Measurements from ENCODE around the gene HM13. TPM values are rescaled to one million over a fixed set of nuclear protein-coding genes. Genes with fewer than 3 reads are reported as not detected.

The HM13 gene, protein sequence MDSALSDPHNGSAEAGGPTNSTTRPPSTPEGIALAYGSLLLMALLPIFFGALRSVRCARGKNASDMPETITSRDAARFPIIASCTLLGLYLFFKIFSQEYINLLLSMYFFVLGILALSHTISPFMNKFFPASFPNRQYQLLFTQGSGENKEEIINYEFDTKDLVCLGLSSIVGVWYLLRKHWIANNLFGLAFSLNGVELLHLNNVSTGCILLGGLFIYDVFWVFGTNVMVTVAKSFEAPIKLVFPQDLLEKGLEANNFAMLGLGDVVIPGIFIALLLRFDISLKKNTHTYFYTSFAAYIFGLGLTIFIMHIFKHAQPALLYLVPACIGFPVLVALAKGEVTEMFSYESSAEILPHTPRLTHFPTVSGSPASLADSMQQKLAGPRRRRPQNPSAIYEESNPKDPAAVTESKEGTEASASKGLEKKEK
- total RNA-seq (2016; rRNA removed; fragmentation: Illumina TruSeq; extraction: Trizol) = 68.4 and 118 TPM in 2 replicates
- 46.8 and 55.9 TPM in 2 replicates for total RNA-seq (2016; cell fraction: cytosol; rRNA removed; fragmentation: Illumina TruSeq; extraction: Trizol; ENCODE audit: low read depth)
- total RNA-seq (2016; cell fraction: insoluble cytoplasmic fraction; rRNA removed; fragmentation: Illumina TruSeq; extraction: Trizol) = 71.4 and 118 TPM in 2 replicates
- total RNA-seq (2016; cell fraction: membrane; rRNA removed; fragmentation: Illumina TruSeq; extraction: Trizol) = 73.9 and 80.7 TPM in 2 replicates
- 165 and 184 TPM in 2 replicates for total RNA-seq (2016; cell fraction: nucleus; rRNA removed; fragmentation: Illumina TruSeq; extraction: Trizol)
- 243 and 287 TPM in 2 replicates for polyA plus RNA-seq (2011; rRNA removed)
- polyA plus RNA-seq (2011; cell fraction: cytosol; rRNA removed) = 198 and 200 TPM in 2 replicates
- polyA plus RNA-seq (2011; cell fraction: nucleus; rRNA removed) = 203 and 206 TPM in 2 replicates
- 156 and 233 TPM in 2 replicates for polyA plus RNA-seq (2012)
- polyA plus RNA-seq (2016; cell fraction: cytosol; fragmentation: Illumina TruSeq; extraction: Trizol; ENCODE audit: low read depth) = 90.6 and 110 TPM in 2 replicates
- polyA plus RNA-seq (2016; cell fraction: insoluble cytoplasmic fraction; fragmentation: Illumina TruSeq; extraction: Trizol; ENCODE audit: low read depth) = 129 and 148 TPM in 2 replicates
- polyA plus RNA-seq (2016; cell fraction: membrane; fragmentation: Illumina TruSeq; extraction: Trizol; ENCODE audit: low read depth) = 108 and 120 TPM in 2 replicates
- polyA plus RNA-seq (2016; cell fraction: nucleus; fragmentation: Illumina TruSeq; extraction: Trizol; ENCODE audit: insufficient read depth, low read depth) = 374 and 382 TPM in 2 replicates
- 365 and 413 TPM in 2 replicates for polyA minus RNA-seq (2011; rRNA and poly(A)+ RNA removed; ENCODE audit: low replicate concordance)
- 123 and 142 TPM in 2 replicates for polyA minus RNA-seq (2011; cell fraction: cytosol; rRNA and poly(A)+ RNA removed)
- 195 and 210 TPM in 2 replicates for polyA minus RNA-seq (2011; cell fraction: nucleus; rRNA and poly(A)+ RNA removed)
- percentile 95 among the genes with signal in this experiment for Bru-seq, nascent RNA
- BruChase-seq, experiment 1, labeled RNA remaining after a 6-hour chase = percentile 85 among the genes with signal in this experiment
- percentile 93 among the genes with signal in this experiment for BruChase-seq, experiment 2, labeled RNA remaining after a 2-hour chase
- long read RNA-seq, experiment 1, transcript HM13-202 (12 exons, 1,606 nt) = major isoform, 358 of 504 reads
- long read RNA-seq, experiment 1, partial matches to known transcripts = 33 of 504 reads
- long read RNA-seq, experiment 1, other reads (novel, unspliced or antisense) = 107 of 504 reads
- long read RNA-seq, experiment 2, transcript HM13-221 (2 exons, 372 nt) = minor isoform, 35 of 637 reads
- long read RNA-seq, experiment 2, transcript HM13-201 (13 exons, 1,809 nt) = minor isoform, 5 of 637 reads
- long read RNA-seq, experiment 2, transcript HM13-202 (12 exons, 1,606 nt) = major isoform, 253 of 637 reads
- long read RNA-seq, experiment 2, partial matches to known transcripts = 163 of 637 reads
- long read RNA-seq, experiment 2, other reads (novel, unspliced or antisense) = 177 of 637 reads

DNA sequence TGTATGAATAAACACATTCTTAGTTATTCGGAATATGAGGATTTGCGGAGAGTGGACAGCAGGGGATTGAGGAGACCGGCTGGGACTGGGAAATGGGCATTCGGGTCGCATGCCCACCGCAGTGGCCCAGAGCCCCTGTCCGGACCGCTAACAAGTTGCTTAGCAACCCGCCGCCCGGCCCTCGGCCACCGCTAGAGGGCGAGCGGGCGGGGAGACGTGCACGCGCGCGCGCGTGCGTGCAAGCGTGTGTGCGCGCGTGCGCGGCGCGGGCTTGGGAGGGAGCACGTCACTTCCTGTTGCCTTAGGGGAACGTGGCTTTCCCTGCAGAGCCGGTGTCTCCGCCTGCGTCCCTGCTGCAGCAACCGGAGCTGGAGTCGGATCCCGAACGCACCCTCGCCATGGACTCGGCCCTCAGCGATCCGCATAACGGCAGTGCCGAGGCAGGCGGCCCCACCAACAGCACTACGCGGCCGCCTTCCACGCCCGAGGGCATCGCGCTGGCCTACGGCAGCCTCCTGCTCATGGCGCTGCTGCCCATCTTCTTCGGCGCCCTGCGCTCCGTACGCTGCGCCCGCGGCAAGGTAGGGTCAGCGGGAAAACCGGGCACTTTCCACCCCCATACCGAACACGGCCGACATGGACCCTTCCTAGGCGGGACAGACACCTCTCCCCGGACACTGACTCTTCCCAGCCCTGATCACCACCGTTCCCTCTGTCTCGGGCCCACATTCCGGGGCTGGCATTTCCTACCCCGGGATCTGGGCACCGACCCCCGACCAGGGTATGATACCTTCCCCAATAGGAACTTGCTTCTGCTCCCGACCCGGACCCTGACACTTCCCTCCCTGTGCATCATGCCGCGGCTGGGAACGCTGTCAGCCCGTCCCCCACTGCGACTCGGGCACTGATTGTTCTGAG, at the start of gene HM13:
Gene HM13 (plus strand): TSS at position 289 of the 918 bp plus-strand sequence. CDS start 110 bp downstream, at position 399.
- Histone ChIP-seq H3K36me3 (replicated peaks in 1 of 2; ENCODE audit: control insufficient read depth in 1 of 2, insufficient read depth in 2 of 2, low read length in 2 of 2) (peaks cover 4 to 16% of the 10 kb centered on the region in 2 experiments; a peak in 4 of 5 replicates), H4K20me1 (ENCODE audit: insufficient read depth, low read length) (peaks cover 30% of the 10 kb centered on the region), H3K9me3 (ENCODE audit: low read length) (no peaks in the 10 kb centered on the region), H3K27ac (ENCODE audit: extremely low read length, insufficient read depth, low read length) (peak within 1 kb of the TSS; percentile 75), H3K9ac (ENCODE audit: insufficient read depth, low read depth, low read length) (peak within 1 kb of the TSS; percentile 97), H3K27me3 (ENCODE audit: control insufficient read depth in 1 of 2, insufficient read depth in 2 of 2, low read length in 2 of 2) (no peaks in the 10 kb centered on the region; a peak in 1 of 5 replicates), H3K4me3 (replicated peaks in 1 of 3; ENCODE audit: insufficient read depth in 1 of 3, low read depth in 2 of 3, low read length in 3 of 3) (peak within 1 kb of the TSS; percentile 83 to 96 (median 92)), H3K4me2 (ENCODE audit: low read depth, low read length) (peak within 1 kb of the TSS; percentile 95), H2AFZ (ENCODE audit: low read length) (no peak within 1 kb of the TSS), H3K79me2 (ENCODE audit: insufficient read depth, low read length) (peaks cover 44% of the 10 kb centered on the region), H3K4me1 (ENCODE audit: insufficient read depth, low read length) (peaks cover 39% of the 10 kb centered on the region)
- FAIRE-seq (peak; percentile 95), DNase-seq (ENCODE audit: low spot score) (peak; percentile 93), ATAC-seq (peak; percentile 88)
- BruUV-seq (replicated peaks) = no TSS peak
- WGBS (ENCODE audit: low lambda C conversion rate) = 1% methylated on average over 53 of the region's 86 CpGs
- POLR2A ChIA-PET = interaction anchor here (0.5 kb wide), 1 partner anchor 97 kb away, joined by 4 read pairs; no protein-coding TSS in a partner anchor
- in situ Hi-C loops (cut with HindIII; ENCODE audit: extremely low pct_ligation_motif_present, low pct_unique_long_range_greater_than_20kb) (no loop called here), intact Hi-C loops (cut with micrococcal nuclease; ENCODE audit: unreplicated experiment) (loop anchor here (10.0 kb wide), 1 partner anchor 100 kb away; no protein-coding TSS in a partner anchor)
- CTCF ChIA-PET (ENCODE audit: low intra/inter-chr PET ratio, low total read pairs) = interaction anchor here (1.9 kb wide), 1 partner anchor 99 kb away, joined by 8 read pairs; no protein-coding TSS in a partner anchor
- TF ChIP-seq, protein P1, sequence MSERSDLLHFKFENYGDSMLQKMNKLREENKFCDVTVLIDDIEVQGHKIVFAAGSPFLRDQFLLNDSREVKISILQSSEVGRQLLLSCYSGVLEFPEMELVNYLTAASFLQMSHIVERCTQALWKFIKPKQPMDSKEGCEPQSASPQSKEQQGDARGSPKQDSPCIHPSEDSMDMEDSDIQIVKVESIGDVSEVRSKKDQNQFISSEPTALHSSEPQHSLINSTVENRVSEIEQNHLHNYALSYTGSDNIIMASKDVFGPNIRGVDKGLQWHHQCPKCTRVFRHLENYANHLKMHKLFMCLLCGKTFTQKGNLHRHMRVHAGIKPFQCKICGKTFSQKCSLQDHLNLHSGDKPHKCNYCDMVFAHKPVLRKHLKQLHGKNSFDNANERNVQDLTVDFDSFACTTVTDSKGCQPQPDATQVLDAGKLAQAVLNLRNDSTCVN (CRISPR knock-in tag; IDR thresholded peaks at IDR 0.05; ENCODE audit: borderline replicate concordance) = no peak; the same call in 1 of the 2 replicates
- peak; percentile 55; the same call in 1 of the 2 replicates for TF ChIP-seq ZFP1 (CRISPR knock-in tag; IDR thresholded peaks at IDR 0.05)
- no peak for TF ChIP-seq HMGA1 (CRISPR knock-in tag; conservative IDR thresholded peaks at IDR 0.05)
- peak; percentile 70; the same call in 1 of the 2 replicates for TF ChIP-seq SP2 (CRISPR knock-in tag; IDR thresholded peaks at IDR 0.05)
- no peak for TF ChIP-seq SP1 (IDR thresholded peaks at IDR 0.05)
- peak; percentile 54; the same call in 1 of the 2 replicates for TF ChIP-seq SP1 (CRISPR knock-in tag; IDR thresholded peaks at IDR 0.05)
- TF ChIP-seq, protein P2, sequence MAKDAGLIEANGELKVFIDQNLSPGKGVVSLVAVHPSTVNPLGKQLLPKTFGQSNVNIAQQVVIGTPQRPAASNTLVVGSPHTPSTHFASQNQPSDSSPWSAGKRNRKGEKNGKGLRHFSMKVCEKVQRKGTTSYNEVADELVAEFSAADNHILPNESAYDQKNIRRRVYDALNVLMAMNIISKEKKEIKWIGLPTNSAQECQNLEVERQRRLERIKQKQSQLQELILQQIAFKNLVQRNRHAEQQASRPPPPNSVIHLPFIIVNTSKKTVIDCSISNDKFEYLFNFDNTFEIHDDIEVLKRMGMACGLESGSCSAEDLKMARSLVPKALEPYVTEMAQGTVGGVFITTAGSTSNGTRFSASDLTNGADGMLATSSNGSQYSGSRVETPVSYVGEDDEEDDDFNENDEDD (CRISPR knock-in tag; IDR thresholded peaks at IDR 0.05; ENCODE audit: borderline replicate concordance) = peak; percentile 92
- TF ChIP-seq NFKBIZ (CRISPR knock-in tag; IDR thresholded peaks at IDR 0.05) = peak; percentile 72; the same call in 1 of the 2 replicates
- TF ChIP-seq ZNF124 (CRISPR knock-in tag; IDR thresholded peaks at IDR 0.05) = peak; percentile 65

All from HepG2 (cell line).